Panc1 (cell line): ENCODE data around the gene OGDH. TPM values are rescaled to one million over a fixed set of nuclear protein-coding genes. Genes with fewer than 3 reads are reported as not detected.

Experiments used
- ATAC-seq: fragments of 200-7000 bp; cut with Tn5 transposase; 2 replicates; pipeline ENCODE4 v1.9.1; 2020; ENCODE audit warnings: mild to moderate bottlenecking, moderate library complexity
- BruUV-seq: library from RNA; stranded (reverse); fragments of 400-500 nt; replicated peaks from 2 replicates; lab custom pipeline; 2021; lab: Mats Ljungman, UMichigan
- CTCF ChIA-PET: fragments of 300-600 bp; sonication (Branson Sonifier 250); formaldehyde crosslinking; loops from one replicate; lab custom pipeline; 2022; ENCODE audit warnings: antibody characterized with exemption; lab: Charles Lee
- POLR2A ChIA-PET: fragments of 300-600 bp; sonication (Branson Sonifier 250); formaldehyde crosslinking; loops from one replicate; lab custom pipeline; 2022; ENCODE audit warnings: antibody characterized with exemption; lab: Charles Lee
- DNase-seq: peaks from one replicate; pipeline ENCODE4 v3.0.0-alpha.2; 2010; ENCODE audit warnings: low read depth, low spot score
- H3K27ac ChIP-seq: 2 replicates; pipeline ENCODE4 v1.5.1; 2011; ENCODE audit warnings: mild to moderate bottlenecking, low read length, inconsistent platforms
- H3K27me3 ChIP-seq: fragments of 200-500 bp; sonication (Bioruptor generic); 2 replicates; pipeline ENCODE4 v1.6.0; 2014; ENCODE audit warnings: low read length, inconsistent platforms; ENCODE audit not compliant: control insufficient read depth, insufficient read depth
- H3K36me3 ChIP-seq: fragments of 200-500 bp; sonication (Bioruptor generic); 2 replicates; pipeline ENCODE4 v1.5.1; 2014; ENCODE audit warnings: inconsistent platforms, mild to moderate bottlenecking, low read length, moderate library complexity; ENCODE audit not compliant: control insufficient read depth, insufficient read depth
- H3K4me1 ChIP-seq: 2 replicates; pipeline ENCODE4 v1.5.1; 2011; ENCODE audit warnings: inconsistent platforms, mild to moderate bottlenecking, low read length, moderate library complexity; ENCODE audit not compliant: control insufficient read depth, insufficient read depth
- H3K4me3 ChIP-seq, 2 experiments: 2 replicates each; pipeline ENCODE4 v1.5.1; 2011 to 2012; ENCODE audit warnings: low read depth in 2 of 2, low read length in 2 of 2, mild to moderate bottlenecking in 2 of 2, inconsistent platforms in 1 of 2, moderate library complexity in 1 of 2
- H3K9me3 ChIP-seq: fragments of 200-500 bp; sonication (Bioruptor generic); 2 replicates; pipeline ENCODE4 v1.5.1; 2014; ENCODE audit warnings: low read depth, mild to moderate bottlenecking, inconsistent platforms, low read length, moderate library complexity; ENCODE audit not compliant: control insufficient read depth, insufficient read depth
- CTCF ChIP-seq: fragments of 450-650 bp; IDR thresholded peaks from 2 replicates; pipeline ENCODE4 v1.5.1; 2017; ENCODE audit warnings: mild to moderate bottlenecking
- POLR2AphosphoS5 ChIP-seq: IDR thresholded peaks from 2 replicates; pipeline ENCODE4 v1.6.1; 2012; ENCODE audit warnings: mild to moderate bottlenecking, low read depth, low read length, moderate library complexity
- REST ChIP-seq, 2 experiments: IDR thresholded peaks; 2 replicates each; pipeline ENCODE4 v1.6.1; 2011 to 2012; ENCODE audit warnings: low read depth in 2 of 2, control low read depth in 1 of 2, low read length in 1 of 2, mild to moderate bottlenecking in 1 of 2, moderate library complexity in 1 of 2; ENCODE audit not compliant: insufficient read depth in 1 of 2
- SIN3A ChIP-seq: IDR thresholded peaks from 2 replicates; pipeline ENCODE4 v1.6.1; 2012; ENCODE audit warnings: low read depth, mild to moderate bottlenecking, low read length, moderate library complexity, borderline replicate concordance; ENCODE audit not compliant: insufficient read depth
- TCF7L2 ChIP-seq: IDR thresholded peaks from 2 replicates; pipeline ENCODE4 v1.6.1; 2011; ENCODE audit warnings: mild to moderate bottlenecking, low read depth, low read length, inconsistent platforms
- in situ Hi-C: cut with HindIII; loops from 2 replicates; pipeline ENCODE4 v1.10.0; 2016; ENCODE audit warnings: low sequenced_read_pairs, low pct_unique_long_range_greater_than_20kb
- intact Hi-C: fragments of 100-400 bp; cut with micrococcal nuclease; formaldehyde crosslinking; loops from one replicate; pipeline ENCODE4 v1.10.0; 2022; ENCODE audit not compliant: unreplicated experiment
- total RNA-seq: library from RNA; stranded (reverse); gene quantifications from one replicate; pipeline ENCODE4 v1.2.1, GENCODE V29; 2021; ENCODE audit not compliant: unreplicated experiment

Gene OGDH
- total RNA-seq, 1 experiment from 2014 or later, result 166 TPM

GRCh38 chr7:44636041-44636584 is 29.7 kb downstream of the OGDH start:
- no peaks in the 10 kb centered on the region for H3K9me3 ChIP-seq
- ATAC-seq, result no peak
- no peak overlapping the region for H3K4me3 ChIP-seq
- no peaks in the 10 kb centered on the region for H3K27me3 ChIP-seq
- POLR2A ChIA-PET, result interaction anchor here (0.5 kb wide), 1 partner anchor 23 kb away, joined by 7 read pairs; no protein-coding TSS in a partner anchor
- H3K4me1 ChIP-seq, result peaks cover 56% of the 10 kb centered on the region
- intact Hi-C loops, result no loop called here
- peak overlapping the region; percentile 36 for H3K27ac ChIP-seq
- BruUV-seq, result no TSS peak
- TF ChIP-seq TCF7L2 (no peak), CTCF (no peak), POLR2AphosphoS5 (no peak), SIN3A (no peak), REST (IDR thresholded peaks at IDR 0.05; ENCODE audit: insufficient read depth in 1 of 2, low read depth in 2 of 2, low read length in 1 of 2) (no peak)
- in situ Hi-C loops, result no loop called here
- no peak for DNase-seq
- H3K36me3 ChIP-seq, result no peaks in the 10 kb centered on the region
- CTCF ChIA-PET, result interaction anchor here (0.7 kb wide), 1 partner anchor 1027 kb away, joined by 4 read pairs; no protein-coding TSS in a partner anchor

- Histone ChIP-seq H3K27me3 (no peaks in the 10 kb centered on the region), H3K36me3 (no peaks in the 10 kb centered on the region), H3K4me1 (peaks cover 54% of the 10 kb centered on the region), H3K4me3 (no peak overlapping the region), H3K27ac (peak overlapping the region; percentile 49; the same call in 1 of the 2 replicates), H3K9me3 (no peaks in the 10 kb centered on the region)
- DNase-seq (no peak), ATAC-seq (no peak)
- POLR2A ChIA-PET, result no interaction called here
- no TSS peak for BruUV-seq
- in situ Hi-C loops (no loop called here), intact Hi-C loops (no loop called here)
- TF ChIP-seq TCF7L2 (no peak), REST (IDR thresholded peaks at IDR 0.05; ENCODE audit: insufficient read depth in 1 of 2, low read depth in 2 of 2, low read length in 1 of 2) (no peak), POLR2AphosphoS5 (no peak), CTCF (no peak), SIN3A (no peak)
- CTCF ChIA-PET, result no interaction called here
These were observed 30.5 kb downstream of the OGDH start for GRCh38 chr7:44636926-44637325.
